ENCODE data around the gene CBY2.

DNA sequence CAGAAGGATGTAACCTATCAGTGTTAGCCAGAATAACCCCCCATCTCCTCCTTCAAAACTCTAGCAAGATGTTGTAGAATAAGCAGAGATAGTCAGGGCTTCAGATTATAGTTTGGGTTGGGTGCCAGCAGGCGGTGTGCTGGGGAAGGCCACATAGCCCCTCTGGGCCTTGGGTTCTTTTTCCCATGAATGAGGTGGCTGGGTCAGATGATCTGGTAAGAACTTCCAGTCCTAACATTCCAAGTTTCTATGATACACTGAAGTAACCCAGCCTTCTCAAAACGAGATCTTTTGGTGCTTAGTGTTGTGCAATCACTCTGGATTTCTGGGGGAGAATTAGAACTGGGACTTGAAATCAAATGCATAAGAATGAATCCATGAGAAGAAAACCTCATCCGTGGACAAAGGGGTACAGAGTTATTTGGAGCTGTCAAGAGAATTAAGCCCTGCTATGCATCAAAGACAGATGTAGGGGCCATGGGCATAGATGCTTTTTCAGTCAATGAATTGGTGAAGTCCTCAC lies 810 bp downstream of the CBY2 start:
- TF ChIP-seq CBFB (IDR thresholded peaks at IDR 0.05; ENCODE audit: low read depth): no peak
- no peak for TF ChIP-seq EZH2 (IDR thresholded peaks at IDR 0.05; ENCODE audit: borderline replicate concordance, control insufficient read depth, low read depth, low read length)
- TF ChIP-seq, protein P1, sequence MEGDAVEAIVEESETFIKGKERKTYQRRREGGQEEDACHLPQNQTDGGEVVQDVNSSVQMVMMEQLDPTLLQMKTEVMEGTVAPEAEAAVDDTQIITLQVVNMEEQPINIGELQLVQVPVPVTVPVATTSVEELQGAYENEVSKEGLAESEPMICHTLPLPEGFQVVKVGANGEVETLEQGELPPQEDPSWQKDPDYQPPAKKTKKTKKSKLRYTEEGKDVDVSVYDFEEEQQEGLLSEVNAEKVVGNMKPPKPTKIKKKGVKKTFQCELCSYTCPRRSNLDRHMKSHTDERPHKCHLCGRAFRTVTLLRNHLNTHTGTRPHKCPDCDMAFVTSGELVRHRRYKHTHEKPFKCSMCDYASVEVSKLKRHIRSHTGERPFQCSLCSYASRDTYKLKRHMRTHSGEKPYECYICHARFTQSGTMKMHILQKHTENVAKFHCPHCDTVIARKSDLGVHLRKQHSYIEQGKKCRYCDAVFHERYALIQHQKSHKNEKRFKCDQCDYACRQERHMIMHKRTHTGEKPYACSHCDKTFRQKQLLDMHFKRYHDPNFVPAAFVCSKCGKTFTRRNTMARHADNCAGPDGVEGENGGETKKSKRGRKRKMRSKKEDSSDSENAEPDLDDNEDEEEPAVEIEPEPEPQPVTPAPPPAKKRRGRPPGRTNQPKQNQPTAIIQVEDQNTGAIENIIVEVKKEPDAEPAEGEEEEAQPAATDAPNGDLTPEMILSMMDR (IDR thresholded peaks at IDR 0.05 in 2 of 3, conservative IDR thresholded peaks at IDR 0.05 in 1 of 3; ENCODE audit: control insufficient read depth in 2 of 3, extremely low read depth in 1 of 3, insufficient read depth in 1 of 3, low read depth in 3 of 3, low read length in 3 of 3): no peak
- no peak for TF ChIP-seq POLR2A (IDR thresholded peaks at IDR 0.05; ENCODE audit: low read depth, low read length)
- no peak for TF ChIP-seq GATAD2B (conservative IDR thresholded peaks at IDR 0.05; ENCODE audit: low read depth)
- no peak for TF ChIP-seq NFYB (IDR thresholded peaks at IDR 0.05; ENCODE audit: insufficient read depth, low read depth, low read length)

Data from GM12878 (cell line).